Right renal cortex interstitium (tissue), 3 donors: Measurements from ENCODE around the gene ILDR2. TPM values are rescaled to one million over a fixed set of nuclear protein-coding genes. Genes with fewer than 3 reads are reported as not detected.

ENCODE experiments used
- polyA plus RNA-seq, 3 donors: library from polyadenylated mRNA; unstranded; fragments of 120-200 nt; gene quantifications; one replicate each; pipeline ENCODE4 v1.2.1, GENCODE V29; 2013; ENCODE audit not compliant: insufficient read length in 3 of 3

Gene ILDR2
- polyA plus RNA-seq, 3 donors = 15.7 to 17.1 (median 17.0) TPM

Other genes starting within 250 kb of the ILDR2 start
- gene POGK, start 136.1 kb downstream of the ILDR2 start, polyA plus RNA-seq = 10 to 100 TPM; 41.2 to 44.2 (median 42.6) TPM
- 10 to 100 TPM; 25.9 to 28.0 (median 27.5) TPM for gene TADA1, start 99.3 kb downstream of the ILDR2 start, polyA plus RNA-seq
- gene MAEL, start 13.7 kb upstream of the ILDR2 start, polyA plus RNA-seq = 1 to 10 TPM; 2.2 to 2.6 (median 2.5) TPM
- 1 to 10 TPM; 1.1 to 1.8 (median 1.2) TPM for gene GPA33, start 114.8 kb upstream of the ILDR2 start, polyA plus RNA-seq
- gene STYXL2, start 118.5 kb upstream of the ILDR2 start, polyA plus RNA-seq = under 1 TPM; 0.51 to 0.58 (median 0.53) TPM
- gene POU2F1, start 245.3 kb upstream of the ILDR2 start, polyA plus RNA-seq = 10 to 100 TPM; 13.7 to 15.3 (median 14.6) TPM